Endothelial cell (in vitro differentiated cells): ENCODE data around the gene ATG7. TPM values are rescaled to one million over a fixed set of nuclear protein-coding genes. Genes with fewer than 3 reads are reported as not detected.
A peak's percentile ranks its signal among the peaks of the same experiment; 100 is the strongest.

Experiments used
- DNase-seq: peaks from one replicate; pipeline ENCODE4 v3.0.0; 2021; ENCODE audit warnings: low spot score
- H3K27ac Mint-ChIP-seq: one replicate; pipeline ENCODE4 v1.8.0; 2021; ENCODE audit warnings: mixed read lengths, inconsistent platforms; ENCODE audit not compliant: unreplicated experiment
- H3K27me3 Mint-ChIP-seq: one replicate; pipeline ENCODE4 v1.8.0; 2021; ENCODE audit warnings: mild to moderate bottlenecking, moderate library complexity, mixed read lengths, inconsistent platforms; ENCODE audit not compliant: unreplicated experiment
- H3K36me3 Mint-ChIP-seq: one replicate; pipeline ENCODE4 v1.8.0; 2021; ENCODE audit warnings: mild to moderate bottlenecking, low read depth, mixed read lengths, inconsistent platforms; ENCODE audit not compliant: unreplicated experiment
- H3K4me1 Mint-ChIP-seq: one replicate; pipeline ENCODE4 v1.8.0; 2021; ENCODE audit warnings: mild to moderate bottlenecking, mixed read lengths, inconsistent platforms; ENCODE audit not compliant: unreplicated experiment
- H3K4me3 Mint-ChIP-seq: one replicate; pipeline ENCODE4 v1.8.0; 2021; ENCODE audit warnings: mild to moderate bottlenecking, mixed read lengths, inconsistent platforms; ENCODE audit not compliant: unreplicated experiment
- H3K9me3 Mint-ChIP-seq: one replicate; pipeline ENCODE4 v1.8.0; 2021; ENCODE audit warnings: mixed read lengths, inconsistent platforms; ENCODE audit not compliant: unreplicated experiment
- total RNA-seq: library from RNA; stranded (reverse); fragmentation: NEBNext Ultra II Directional; extraction: Animal tissue kit (Norgen Biotek cat#: 25700); gene quantifications from one replicate; pipeline ENCODE4 v1.2.1, GENCODE V29; 2021; ENCODE audit not compliant: unreplicated experiment
- TF ChIP-seq, protein P1 (sequence below): fragments of 200-600 bp; sonication (generic); IDR thresholded peaks from one replicate; pipeline ENCODE4 v1.5.0; 2021; ENCODE audit warnings: antibody characterized with exemption; ENCODE audit not compliant: unreplicated experiment

Gene ATG7
- total RNA-seq, 1 donor from 2014 or later = 30.6 TPM

DNA sequence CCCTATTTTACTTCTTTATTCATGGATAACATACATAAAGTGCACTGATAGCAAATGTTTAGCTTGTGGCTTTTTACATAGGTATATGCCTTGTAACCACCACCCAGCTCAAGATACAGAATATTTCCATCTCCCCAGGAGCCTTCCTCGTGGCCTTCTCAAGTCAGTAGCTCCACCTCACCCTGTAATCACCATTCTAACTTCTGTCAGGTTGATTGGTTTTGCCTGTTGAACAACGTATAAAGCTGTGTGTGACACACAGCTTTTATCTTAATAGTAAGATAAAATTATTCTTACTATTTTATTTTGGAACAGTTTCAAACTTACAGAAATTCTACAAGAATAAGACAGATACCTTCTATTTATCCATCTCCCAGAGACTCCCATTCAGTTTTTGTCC, 13.3 kb downstream of the ATG7 start:
- H3K4me3 Mint-ChIP-seq = no peak overlapping the region
- peaks cover 16% of the 10 kb centered on the region for H3K36me3 Mint-ChIP-seq
- peaks cover 14% of the 10 kb centered on the region for H3K4me1 Mint-ChIP-seq
- no peak overlapping the region for H3K27ac Mint-ChIP-seq
- H3K9me3 Mint-ChIP-seq = no peaks in the 10 kb centered on the region
- no peak for DNase-seq
- TF ChIP-seq, protein P1, sequence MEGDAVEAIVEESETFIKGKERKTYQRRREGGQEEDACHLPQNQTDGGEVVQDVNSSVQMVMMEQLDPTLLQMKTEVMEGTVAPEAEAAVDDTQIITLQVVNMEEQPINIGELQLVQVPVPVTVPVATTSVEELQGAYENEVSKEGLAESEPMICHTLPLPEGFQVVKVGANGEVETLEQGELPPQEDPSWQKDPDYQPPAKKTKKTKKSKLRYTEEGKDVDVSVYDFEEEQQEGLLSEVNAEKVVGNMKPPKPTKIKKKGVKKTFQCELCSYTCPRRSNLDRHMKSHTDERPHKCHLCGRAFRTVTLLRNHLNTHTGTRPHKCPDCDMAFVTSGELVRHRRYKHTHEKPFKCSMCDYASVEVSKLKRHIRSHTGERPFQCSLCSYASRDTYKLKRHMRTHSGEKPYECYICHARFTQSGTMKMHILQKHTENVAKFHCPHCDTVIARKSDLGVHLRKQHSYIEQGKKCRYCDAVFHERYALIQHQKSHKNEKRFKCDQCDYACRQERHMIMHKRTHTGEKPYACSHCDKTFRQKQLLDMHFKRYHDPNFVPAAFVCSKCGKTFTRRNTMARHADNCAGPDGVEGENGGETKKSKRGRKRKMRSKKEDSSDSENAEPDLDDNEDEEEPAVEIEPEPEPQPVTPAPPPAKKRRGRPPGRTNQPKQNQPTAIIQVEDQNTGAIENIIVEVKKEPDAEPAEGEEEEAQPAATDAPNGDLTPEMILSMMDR = no peak
- H3K27me3 Mint-ChIP-seq = peaks cover 2% of the 10 kb centered on the region

DNA sequence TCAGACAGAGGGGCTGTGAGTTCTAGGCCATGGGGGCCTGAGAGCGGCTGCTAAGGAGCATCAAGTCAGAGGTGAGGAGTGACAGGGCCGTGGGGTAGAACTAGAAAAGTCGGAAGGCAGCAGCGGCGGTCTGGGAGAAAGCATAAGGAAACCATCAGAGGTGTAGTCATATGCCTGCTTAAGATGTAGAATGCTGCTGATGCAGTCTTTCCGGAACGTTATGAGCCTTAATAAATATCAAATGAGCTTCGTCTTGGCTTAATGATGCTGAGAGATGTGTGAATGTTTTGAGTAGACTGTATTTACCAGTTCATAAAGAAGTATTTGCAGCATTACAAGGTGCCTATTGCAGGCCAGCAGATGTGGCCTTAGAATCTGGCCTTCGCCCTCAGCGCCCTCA, 15.2 kb downstream of the ATG7 start:
- Mint-ChIP-seq H3K4me1 (peaks cover 17% of the 10 kb centered on the region), H3K27me3 (peaks cover 2% of the 10 kb centered on the region), H3K27ac (no peak overlapping the region), H3K9me3 (no peaks in the 10 kb centered on the region), H3K4me3 (no peak overlapping the region), H3K36me3 (peaks cover 12% of the 10 kb centered on the region)
- no peak for DNase-seq
- TF ChIP-seq, protein P1 = no peak

DNA sequence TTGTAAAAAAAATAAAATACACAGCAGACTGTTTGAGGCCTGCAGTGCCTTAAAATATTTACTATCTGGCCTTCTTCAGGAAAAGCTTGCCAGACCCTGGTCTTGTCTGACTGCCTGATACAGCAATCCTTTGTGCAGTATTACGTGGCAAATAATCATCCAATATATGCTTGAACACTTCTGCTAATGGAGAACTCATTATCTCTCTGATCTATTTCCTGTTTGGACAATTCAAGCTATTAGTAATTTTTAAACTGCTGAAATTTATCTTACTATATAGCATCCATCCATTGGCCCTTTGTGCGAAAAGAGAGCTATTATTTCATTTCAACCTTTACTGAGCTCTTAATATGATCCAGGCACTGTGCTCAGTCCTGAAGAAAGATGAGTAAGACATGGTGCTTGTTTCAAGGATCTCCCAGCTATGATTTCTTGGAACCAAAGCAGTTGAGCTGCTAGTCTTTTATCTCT, 15.9 kb downstream of the ATG7 start:
- TF ChIP-seq, protein P1 = no peak
- H3K27me3 Mint-ChIP-seq = peaks cover 4% of the 10 kb centered on the region
- DNase-seq = no peak
- H3K27ac Mint-ChIP-seq = no peak overlapping the region
- H3K4me1 Mint-ChIP-seq = peaks cover 17% of the 10 kb centered on the region
- peaks cover 8% of the 10 kb centered on the region for H3K36me3 Mint-ChIP-seq
- no peak overlapping the region for H3K4me3 Mint-ChIP-seq
- no peaks in the 10 kb centered on the region for H3K9me3 Mint-ChIP-seq

DNA sequence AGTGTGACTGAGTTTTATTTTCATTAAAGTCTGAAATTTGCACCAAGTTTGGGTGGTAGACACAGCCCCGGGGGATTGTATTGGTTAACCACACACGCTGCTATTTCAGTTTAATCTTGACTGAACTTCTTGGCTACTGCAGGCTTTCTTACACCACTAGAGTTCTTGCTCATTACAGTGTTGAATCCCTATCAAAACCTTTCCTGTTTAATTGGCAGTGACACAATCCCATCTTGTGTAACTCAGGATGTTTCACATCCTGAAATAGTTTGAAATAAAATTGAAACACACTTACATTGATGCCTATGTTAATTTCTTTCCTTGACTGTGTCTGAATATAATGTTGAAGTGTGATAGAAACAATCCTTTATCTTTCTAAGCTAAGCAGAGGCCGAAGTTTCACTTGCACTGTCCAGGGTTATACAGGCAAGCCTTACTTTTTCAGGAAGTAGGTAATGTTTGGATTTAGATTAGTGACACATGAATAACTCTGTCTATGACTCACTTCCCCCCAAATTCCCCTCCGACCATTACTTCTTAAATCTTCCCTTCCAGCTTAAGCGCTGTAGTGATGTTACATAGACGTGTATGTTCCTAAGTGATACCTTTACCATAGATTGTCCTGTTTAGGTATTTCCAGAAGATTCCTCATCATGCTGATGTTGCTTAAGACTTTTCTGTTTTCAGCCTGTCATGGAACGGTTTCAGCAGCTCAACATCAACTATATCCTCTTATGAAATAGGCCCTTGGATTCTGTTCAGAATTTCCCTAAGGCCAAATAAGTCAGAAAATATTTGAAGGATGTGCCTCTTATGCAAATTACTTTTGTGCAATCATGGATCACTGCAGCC, 16.8 kb downstream of the ATG7 start:
- peak overlapping the region; percentile 61 for H3K27ac Mint-ChIP-seq
- H3K36me3 Mint-ChIP-seq = peaks cover 2% of the 10 kb centered on the region
- TF ChIP-seq, protein P1 = no peak
- H3K4me1 Mint-ChIP-seq = peaks cover 17% of the 10 kb centered on the region
- H3K9me3 Mint-ChIP-seq = no peaks in the 10 kb centered on the region
- DNase-seq = no peak
- peaks cover 2% of the 10 kb centered on the region for H3K27me3 Mint-ChIP-seq
- H3K4me3 Mint-ChIP-seq = no peak overlapping the region

DNA sequence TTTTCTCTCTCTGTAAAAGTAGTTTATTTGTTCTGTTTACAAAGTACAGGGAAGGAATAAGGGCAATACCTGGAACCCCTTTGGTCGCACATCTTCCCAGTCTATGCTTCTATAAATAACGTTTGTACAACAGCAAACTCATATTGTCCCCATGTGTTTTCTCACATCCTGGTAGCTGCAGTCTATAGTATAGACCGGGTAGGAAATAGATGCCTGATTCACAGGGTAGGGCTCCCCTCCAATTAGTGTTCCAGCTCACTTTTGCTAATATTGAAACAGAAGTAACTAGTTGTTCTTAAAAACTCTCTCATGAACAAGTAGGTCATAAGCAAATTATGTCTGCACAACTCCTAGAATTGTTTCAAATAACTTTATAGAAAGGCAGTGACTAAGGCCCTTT, 17.7 kb downstream of the ATG7 start:
- H3K36me3 Mint-ChIP-seq = no peaks in the 10 kb centered on the region
- DNase-seq = no peak
- no peaks in the 10 kb centered on the region for H3K9me3 Mint-ChIP-seq
- TF ChIP-seq, protein P1 = no peak
- H3K27me3 Mint-ChIP-seq = peaks cover 2% of the 10 kb centered on the region
- H3K4me1 Mint-ChIP-seq = peaks cover 17% of the 10 kb centered on the region
- H3K4me3 Mint-ChIP-seq = no peak overlapping the region
- no peak overlapping the region for H3K27ac Mint-ChIP-seq
